ENCODE results near the gene SORCS2.

SORCS2 gene

DNA sequence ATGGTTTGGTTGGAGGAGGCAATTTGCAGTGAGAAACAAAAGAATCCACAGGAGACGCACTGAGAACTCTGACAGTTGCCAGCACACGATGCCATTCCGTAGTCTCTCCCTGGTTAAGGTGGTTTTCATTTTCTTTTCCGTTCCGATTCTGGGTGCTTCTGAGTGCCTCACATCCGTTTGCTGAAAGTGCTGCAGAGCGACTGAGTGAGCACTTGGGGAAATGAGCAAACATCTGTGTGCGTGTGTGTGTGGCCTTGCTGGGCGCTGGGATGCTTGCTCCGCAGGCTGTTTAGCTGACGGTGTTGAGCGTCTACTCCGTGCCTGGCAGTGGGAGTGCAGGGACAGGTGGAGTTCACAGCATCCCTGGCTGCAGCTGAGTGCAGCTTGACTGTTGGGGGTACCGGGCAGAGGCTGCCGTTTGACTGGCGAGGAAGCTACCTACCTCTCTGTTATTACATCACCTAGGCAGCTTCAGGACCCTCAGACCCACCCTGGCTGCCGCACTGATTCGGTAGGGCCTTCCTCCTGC lies 49.3 kb downstream of the SORCS2 start:
- no peak for DNase-seq (ENCODE audit: low read depth in 1 of 2, low spot score in 1 of 2)

DNA sequence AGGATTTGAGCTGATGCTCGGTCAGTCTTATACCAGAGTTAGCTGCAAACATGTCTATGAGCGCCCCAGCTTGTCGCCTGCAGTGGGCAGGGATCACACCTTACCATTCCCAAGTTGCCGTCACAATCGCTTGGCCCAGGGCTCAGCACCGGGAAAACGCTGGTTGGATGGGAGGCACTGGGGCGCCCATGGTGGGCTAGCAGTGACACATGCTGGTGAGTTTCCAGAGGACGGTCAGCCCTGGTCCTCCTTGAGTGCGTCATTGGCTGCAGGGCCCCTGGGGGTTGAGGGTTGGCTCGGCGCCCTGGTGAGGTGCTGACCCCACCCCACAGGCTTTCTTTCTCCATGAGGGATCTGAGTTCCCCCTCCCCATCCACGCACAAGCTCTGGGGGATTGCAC lies 50.4 kb downstream of the SORCS2 start:
- no peak for DNase-seq (ENCODE audit: low read depth in 1 of 2, low spot score in 1 of 2)

DNA sequence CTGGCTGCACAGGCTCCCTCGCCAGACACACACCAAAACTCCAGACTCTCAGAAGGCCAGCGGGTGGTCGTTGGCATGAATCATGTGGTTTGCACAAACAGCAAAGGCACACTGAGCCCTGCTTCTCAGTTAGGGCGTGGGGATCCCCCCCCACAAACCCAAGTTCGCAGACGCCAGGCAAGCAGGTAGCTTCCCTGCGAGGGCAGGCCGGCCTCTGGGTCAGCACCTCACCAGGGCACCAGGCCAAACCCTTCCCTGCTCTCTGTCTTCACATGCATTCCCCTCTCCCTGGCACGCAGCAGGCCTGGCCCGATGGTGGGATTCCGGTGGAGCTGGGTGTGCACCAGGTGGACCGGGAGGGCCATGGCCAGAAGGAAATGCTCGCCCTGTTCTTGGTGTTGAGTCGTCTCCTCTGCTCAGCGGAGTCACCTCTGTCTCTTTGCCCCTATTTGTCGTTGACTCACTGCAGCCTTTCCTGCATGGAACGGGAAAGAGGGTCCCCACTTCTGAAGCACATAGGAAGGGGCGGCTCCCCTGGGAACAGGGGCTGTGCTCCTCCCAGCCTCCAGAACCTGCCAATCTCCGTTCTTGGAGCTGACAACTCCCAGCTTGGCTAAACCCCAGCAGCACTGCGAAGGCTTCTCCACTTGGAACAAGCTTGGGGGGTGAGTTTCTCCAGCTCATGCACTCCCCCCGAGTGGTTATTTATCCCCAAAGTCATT lies 51.4 kb downstream of the SORCS2 start:
- no peak for DNase-seq (ENCODE audit: low read depth in 1 of 2, low spot score in 1 of 2)

DNA sequence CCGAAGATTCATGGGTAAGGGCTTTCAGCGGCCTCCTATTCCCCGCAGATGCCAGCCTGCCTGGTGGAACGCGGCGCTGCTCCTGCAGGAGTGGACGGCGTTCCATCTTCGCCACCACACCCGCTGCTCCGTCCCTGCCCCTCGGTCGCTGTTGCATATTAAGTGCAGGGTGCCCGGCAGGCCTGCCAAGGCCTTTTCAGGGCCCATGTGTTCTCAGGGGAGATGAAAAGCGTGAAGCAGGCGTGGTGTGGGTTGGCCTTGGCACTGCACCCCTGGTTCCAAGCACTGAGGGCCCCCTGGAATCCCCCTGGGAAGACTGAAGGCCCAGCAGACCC lies 52.0 kb downstream of the SORCS2 start:
- no peak for DNase-seq (ENCODE audit: low read depth in 1 of 2, low spot score in 1 of 2)

DNA sequence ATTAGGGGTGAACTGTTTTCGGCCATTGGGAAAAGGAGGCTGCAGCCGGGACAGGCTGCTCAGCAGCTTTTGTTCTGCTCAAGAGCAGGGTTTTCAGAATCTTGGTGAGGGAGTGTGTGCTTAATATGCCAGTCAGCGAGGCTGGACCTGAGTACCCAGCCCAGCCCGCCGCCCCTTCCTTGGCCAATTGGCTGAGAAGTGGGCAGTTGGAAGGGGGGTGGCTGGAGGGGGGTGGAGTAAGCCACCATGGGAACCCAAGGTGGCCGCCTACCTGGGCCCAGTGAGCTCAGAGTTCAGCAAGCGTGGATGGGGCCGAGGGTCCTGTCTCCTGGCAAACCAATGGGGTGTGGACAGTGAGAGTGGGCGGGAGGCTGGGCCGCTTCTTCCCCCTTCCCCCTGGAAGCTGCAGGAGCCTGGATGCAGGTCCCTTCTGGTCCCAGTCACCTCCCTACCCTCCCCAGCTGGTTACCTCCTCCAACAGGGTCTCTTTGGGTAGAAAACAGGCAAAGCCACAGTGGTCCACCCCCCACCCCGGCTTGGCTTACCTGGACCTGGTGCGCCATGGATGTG lies 52.5 kb downstream of the SORCS2 start:
- no peak for DNase-seq (ENCODE audit: low read depth in 1 of 2, low spot score in 1 of 2)

DNA sequence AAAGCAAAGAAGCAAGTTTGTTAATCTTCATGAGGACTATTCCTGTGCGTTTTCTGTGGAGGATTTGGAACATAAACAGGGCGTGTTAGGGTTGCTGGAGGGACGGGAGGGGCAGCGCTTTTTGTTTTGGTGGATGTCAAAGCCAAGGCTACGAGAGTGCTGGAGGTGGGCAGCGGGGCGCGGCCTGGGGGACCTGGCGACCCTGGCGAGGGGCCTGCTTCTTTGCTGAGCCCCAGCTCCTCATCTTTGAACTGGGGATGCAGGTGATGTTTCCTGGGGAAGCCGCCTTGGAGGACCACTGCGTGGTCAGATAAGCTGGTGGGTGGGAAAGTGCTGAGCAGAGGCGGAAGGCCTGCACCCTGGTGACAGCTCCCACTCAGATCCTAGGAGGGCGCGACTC lies 55.2 kb downstream of the SORCS2 start:
- DNase-seq (ENCODE audit: low read depth in 1 of 2, low spot score in 1 of 2) = no peak

DNA sequence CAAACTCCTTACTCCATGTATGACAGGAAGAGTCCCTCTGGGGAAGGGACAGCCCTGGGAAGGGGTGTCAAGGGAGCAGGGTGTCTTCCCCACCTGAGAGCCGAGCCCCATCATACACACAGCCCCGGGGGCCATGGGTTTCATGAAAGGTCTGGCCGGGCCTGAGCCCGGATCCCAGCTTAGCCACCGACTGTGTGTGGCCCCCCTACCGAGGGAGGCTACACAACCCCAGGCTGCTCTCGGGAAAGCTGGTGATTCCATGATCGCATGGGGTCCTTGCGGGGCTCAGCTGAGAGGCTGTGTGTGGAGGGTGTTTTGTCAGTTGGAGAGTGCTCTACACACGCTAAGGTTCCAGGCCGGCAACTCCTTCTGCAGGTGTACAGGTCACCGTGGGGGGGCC lies 55.6 kb downstream of the SORCS2 start:
- no peak for DNase-seq (ENCODE audit: low read depth in 1 of 2, low spot score in 1 of 2)

DNA sequence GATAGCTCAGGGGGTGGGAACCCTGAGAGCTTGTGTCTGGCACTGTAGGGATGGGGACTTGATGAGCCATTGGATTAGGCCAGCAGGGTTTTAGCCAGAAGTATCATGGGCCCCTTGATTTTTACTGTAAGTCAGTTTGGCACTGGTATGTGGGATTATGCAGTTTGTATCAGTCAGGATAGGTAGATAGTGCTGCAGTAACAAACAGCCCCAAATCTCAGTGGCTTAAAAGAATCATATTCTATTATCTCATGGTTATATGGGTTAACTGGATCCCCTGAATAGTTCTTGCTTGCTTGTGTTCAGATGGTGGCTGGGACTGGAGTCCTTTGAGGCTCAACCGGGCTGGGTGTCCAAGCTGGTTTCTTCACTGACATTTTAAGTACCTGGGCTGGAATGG lies 56.5 kb downstream of the SORCS2 start:
- DNase-seq (ENCODE audit: low read depth in 1 of 2, low spot score in 1 of 2) = no peak

DNA sequence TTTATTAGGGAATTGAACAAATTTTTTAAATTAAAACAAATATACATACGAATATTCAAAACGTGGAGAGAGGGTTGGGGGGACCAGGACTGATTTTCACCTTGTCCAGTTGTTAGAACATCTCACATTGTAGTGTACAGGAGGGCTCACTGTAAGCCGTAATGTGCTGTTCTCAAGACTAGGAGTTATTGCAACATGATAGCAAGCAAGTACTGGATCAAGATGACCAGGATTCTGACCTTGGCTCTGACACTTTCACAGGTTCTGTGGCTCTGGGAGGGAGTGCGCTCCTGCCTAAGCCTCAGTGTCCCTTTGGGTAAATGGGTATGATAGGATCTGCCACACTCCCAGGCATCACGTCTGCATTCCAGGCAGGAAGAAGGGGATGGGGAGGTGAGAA lies 59.0 kb downstream of the SORCS2 start:
- no peak for DNase-seq (ENCODE audit: low read depth in 1 of 2, low spot score in 1 of 2)

DNA sequence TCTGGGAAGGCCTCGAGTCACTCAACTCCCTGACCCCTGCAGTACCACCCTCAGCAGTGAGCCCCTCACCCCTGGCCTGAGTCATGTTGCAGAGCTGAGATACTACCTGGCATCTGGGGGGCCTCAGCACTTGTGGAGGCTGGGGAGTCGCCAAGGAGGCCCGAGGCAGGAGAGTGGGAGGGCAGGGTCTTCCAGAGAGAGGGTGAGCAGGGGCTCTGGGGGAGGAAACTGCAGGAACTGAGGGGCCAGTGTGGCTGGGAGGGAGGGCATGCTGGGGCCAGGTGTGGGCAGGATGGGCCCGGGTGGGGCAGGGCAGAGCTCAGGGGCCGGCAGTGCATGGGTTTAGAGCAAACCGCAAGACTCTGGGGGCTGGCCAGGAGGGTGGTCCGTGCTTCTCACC lies 59.7 kb downstream of the SORCS2 start:
- DNase-seq (ENCODE audit: low read depth in 1 of 2, low spot score in 1 of 2) = no peak

DNA sequence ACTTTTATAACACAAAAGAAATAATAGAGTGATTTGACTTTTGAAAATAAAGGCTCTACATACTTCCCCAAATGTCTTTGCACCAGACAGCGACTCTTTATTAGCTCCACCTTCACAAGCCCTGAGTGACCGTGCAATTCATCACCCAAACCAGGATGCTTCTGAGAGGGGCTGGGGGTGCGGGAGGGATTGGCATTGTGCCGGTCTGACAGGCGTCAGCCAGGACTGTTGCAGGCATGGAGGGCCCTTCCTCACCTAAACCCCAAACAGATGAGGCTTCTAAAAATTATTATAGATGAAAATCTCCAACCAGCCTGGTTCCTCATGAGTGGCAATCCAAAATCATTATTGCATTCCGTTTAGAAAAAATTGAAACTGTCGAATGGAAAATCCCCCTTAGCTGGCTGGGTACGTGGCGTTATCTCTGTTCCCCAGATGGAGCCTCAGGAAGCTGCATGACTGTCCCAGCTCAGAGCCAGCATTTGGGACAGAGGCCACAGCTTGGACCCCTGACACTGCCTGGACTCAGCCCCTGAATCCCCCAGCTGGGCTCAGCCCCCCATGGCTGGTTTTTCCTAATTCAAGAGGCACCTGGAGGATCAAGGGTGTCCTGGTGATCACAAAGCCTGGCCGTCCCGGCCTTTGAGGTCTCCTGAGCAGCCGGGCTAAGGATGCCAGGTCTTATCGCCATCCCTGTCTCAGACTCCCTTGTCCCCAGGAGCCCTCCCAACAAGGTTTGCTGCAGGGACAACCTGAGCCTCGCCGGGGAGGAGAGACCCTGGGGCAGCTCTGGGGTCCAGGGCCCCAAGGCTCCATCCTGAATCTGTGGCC lies 60.4 kb downstream of the SORCS2 start:
- no peak for DNase-seq (ENCODE audit: low read depth in 1 of 2, low spot score in 1 of 2)

DNA sequence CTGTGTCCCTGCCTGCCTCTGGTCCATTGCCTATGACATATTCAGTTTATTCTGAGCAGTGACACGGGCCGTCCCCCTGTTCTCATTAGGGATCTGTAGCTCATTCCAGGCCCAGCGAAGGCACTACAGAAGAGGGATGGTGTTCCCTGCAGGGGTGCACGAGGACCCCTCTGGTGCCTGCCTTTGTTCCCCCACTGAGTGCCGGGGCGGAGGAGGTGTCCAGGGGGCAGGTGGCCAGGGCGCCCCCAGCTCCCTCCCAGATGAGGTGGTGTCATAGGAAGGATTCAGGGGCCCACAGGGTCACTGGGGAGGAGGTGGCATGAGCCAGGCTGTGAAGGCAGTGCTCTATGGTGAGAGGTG lies 61.0 kb downstream of the SORCS2 start:
- DNase-seq (ENCODE audit: low read depth in 1 of 2, low spot score in 1 of 2) = no peak

DNA sequence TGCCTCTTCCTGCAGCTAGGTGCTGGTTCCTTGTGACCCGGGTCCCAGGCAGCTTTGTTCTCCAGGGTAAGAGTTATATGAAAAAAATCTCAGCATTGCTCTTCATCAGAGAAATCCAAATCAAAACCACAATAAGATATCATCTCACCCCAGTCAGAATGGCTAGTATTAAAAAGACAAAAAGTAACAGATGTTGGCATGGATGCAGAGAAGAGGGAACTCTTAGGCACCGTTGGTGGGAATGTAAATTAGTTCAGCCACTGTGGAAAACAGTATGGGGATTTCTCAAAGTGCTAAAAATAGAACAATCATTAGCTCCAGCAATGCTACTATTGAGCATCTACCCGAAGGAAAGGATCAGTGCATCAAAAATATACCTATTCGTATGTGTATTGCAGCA lies 61.5 kb downstream of the SORCS2 start:
- no peak for DNase-seq (ENCODE audit: low read depth in 1 of 2, low spot score in 1 of 2)

DNA sequence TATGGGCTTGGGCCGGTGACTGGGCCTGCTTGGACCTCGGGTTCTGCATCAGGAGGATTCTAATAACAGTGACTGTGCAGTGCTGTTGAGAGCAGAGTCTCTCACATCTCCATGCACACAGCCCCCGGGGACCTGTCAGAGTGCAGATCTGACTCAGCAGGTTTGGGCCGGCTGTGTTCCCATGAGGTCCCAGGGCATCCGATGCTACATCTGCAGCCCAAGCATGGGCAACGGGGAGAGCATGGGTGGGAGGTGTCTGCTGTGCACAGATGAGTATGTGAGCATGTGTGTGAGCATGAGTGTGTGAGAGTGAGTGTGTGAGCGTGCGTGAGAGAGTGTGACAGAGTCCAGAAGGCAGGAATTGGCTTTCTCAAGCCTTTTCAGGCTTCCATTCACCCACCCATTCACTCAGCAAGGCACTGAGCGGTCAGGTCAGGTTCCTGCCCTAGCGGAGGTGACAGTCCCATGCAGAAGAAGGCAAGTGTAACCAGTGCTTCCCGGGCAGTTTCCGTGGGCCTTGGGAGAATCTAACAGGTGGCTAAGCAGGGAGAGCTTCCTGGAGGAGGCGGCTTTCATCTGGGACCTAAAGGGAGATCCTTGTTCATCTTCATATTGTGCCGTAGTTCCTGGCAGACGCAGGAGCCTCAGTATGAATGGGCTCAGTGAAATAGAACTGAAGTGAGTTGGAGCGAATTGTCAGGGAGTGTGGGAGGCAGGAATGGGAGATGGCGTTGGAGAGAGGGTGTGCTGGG lies 62.6 kb downstream of the SORCS2 start:
- no peak for DNase-seq (ENCODE audit: low read depth in 1 of 2, low spot score in 1 of 2)

DNA sequence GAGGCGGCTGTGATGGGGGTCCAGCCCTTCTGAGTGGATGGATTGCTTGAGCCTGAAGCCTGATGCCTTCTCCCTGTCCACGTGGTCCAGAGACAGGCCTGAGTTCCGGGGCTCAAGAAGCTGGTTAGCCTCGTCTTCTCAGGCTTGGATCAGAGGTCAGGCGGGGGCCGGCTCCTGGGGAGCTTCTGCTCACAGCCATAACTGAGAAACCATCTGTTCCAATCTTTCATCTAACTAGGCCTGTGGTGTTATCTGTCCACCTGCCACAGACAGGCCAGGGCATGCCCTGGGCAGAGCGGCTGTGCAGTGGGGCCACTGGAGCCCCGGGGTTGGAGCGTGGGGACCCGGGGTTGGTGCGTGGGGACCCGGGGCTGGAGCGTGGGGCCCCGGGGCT lies 63.1 kb downstream of the SORCS2 start:
- no peak for DNase-seq (ENCODE audit: low read depth in 1 of 2, low spot score in 1 of 2)

DNA sequence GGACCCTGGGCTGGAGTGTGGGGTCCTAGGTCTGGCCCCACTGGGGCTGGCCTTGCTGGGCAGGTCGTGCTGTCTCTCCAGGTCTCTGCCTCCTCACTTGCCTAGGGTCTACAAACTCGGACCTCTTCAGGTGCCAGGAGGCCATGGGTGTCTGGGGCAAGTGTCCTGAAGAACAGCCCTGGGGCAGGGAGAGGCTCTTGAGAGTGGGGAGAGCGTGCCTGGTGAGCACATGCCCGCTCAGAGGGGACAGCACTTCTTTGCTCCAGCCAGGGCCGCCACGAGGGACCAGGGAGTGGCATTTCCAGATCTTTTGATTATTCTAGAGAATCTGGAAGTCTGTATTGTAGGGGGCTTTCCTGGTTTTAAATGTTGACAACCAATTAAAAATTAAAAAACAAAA lies 63.7 kb downstream of the SORCS2 start:
- DNase-seq (ENCODE audit: low read depth in 1 of 2, low spot score in 1 of 2) = no peak

DNA sequence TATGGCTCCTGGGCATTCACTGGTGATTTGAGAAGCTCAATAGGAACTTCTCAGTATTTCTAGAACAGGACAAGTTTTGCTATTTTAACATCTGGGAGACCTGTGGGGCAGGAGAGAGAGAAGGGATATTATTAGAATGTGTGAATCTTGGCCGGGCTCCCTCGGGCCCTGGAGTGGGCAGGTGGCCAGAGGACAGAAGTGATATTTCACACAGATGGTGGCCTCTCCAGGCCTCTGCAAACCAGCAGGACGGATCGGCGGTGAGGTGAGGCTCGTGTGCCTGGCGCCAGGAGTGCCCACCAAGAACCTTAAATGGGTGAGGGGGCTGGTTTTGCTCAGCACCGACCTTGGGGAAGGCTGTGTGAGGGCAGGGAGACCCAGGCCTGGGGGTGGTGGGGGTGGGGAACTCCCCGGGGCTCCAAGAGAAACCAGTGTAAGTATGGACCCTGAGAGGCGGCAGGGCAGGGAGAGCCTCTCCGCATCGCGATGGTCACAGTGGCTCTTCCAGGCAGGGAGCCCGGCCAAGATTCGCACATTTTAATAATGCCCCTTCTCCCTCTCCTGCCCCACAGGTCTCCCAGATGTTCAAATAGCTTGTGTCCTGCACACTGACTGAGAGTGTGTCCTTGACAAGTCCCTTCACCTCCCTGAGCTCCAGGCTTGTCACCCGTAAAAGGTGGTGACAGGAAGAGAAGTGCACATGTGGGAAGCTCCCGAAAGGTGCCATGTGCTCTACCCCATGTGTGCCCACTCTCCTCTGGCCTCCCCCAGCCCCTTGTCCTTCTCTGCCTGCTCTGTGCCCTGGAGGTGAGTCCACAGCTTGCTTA lies 64.9 kb downstream of the SORCS2 start:
- no peak for DNase-seq (ENCODE audit: low read depth in 1 of 2, low spot score in 1 of 2)

DNA sequence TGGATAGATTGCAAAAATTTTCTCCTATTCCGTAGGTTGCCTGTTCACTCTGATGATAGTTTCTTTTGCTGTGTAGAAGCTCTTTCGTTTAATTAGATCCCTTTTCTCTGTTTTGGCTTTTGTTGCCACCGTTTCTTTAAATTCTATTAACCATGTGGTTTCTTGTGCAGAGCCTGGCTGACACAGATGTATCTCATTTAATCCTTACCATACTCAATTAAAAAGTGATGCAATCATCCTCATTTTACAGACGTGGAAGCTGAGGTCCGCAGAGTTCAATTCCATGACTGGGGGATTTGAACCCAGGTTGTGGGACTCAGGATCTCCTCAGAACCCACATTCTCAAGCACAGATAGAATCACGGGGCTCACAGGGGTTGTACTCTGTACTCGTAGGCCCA lies 66.7 kb downstream of the SORCS2 start:
- DNase-seq (ENCODE audit: low read depth in 1 of 2, low spot score in 1 of 2) = no peak

DNA sequence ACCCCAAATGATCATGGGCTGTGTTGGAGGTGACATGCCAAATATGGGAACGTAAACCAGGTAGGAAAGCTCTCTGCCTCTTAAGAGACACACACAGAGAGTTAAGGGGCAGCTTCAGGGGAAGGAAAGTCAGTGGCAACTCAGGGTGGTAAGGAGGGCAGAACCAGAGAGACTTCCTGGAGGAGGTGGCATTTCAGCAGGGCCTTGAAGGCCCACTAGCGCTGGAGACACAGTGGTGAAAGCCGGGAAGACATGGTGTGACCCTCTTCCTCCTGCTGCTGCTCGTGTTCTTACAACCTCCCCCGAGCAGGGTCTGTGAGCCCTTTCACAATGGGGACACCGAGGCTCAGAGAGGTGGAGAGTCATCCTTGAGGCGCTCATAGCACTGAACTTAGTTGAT lies 68.2 kb downstream of the SORCS2 start:
- DNase-seq (ENCODE audit: low read depth in 1 of 2, low spot score in 1 of 2) = no peak

DNA sequence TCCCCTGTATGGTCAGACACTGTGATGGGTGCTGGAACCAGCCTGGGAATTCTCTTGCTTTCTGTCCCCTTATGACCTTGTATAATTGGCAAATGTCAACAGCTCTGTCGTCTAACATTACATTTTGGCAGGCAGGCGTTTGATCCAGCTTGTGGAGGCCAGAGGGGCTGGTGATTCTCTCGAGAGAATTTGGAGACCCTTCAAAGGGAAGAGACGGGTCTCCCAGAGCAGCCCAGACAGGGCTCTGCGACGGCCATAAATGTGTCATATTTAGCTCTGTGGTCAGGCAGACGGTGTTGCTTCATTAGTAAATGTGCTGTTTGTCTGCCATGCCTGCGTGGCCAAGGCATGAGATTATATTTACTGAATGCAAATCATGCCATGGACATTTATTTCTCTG lies 68.7 kb downstream of the SORCS2 start:
- DNase-seq (ENCODE audit: low read depth in 1 of 2, low spot score in 1 of 2) = no peak

DNA sequence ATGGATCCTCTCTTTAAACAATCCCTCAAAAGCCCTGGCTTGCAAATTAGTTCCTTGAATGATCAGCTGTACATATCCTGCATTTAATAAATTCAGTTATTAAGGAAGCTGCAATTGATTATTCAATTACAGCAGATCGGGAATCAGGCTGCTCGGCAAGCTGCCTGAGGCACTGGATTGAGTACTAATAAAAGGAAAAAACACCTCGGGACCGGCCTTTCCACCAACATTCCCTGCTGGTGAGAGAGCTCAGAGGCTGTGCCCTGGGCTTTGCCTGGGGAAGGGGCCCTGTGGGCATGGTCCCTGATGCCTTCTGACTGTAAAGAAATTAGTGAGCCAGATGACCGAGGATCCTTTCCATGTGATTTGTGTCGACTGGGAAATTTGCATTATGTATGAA lies 69.2 kb downstream of the SORCS2 start:
- no peak for DNase-seq (ENCODE audit: low read depth in 1 of 2, low spot score in 1 of 2)
